GM18873 (cell line): ENCODE data around the gene SRMS.
A peak's percentile ranks its signal among the peaks of the same experiment; 100 is the strongest.
"Not testable (repeated sequence)": the region's sequence is repeated elsewhere in the genome, so short reads cannot be mapped to it uniquely, and the experiment has no call there.

ENCODE experiments used
- ATAC-seq: cut with Tn5 transposase; IDR thresholded peaks from one replicate; pipeline ENCODE4 v1.9.1; 2021; ENCODE audit warnings: mild to moderate bottlenecking, moderate library complexity, moderate number of reproducible peaks; ENCODE audit not compliant: unreplicated experiment, low FRiP score

Gene SRMS

DNA sequence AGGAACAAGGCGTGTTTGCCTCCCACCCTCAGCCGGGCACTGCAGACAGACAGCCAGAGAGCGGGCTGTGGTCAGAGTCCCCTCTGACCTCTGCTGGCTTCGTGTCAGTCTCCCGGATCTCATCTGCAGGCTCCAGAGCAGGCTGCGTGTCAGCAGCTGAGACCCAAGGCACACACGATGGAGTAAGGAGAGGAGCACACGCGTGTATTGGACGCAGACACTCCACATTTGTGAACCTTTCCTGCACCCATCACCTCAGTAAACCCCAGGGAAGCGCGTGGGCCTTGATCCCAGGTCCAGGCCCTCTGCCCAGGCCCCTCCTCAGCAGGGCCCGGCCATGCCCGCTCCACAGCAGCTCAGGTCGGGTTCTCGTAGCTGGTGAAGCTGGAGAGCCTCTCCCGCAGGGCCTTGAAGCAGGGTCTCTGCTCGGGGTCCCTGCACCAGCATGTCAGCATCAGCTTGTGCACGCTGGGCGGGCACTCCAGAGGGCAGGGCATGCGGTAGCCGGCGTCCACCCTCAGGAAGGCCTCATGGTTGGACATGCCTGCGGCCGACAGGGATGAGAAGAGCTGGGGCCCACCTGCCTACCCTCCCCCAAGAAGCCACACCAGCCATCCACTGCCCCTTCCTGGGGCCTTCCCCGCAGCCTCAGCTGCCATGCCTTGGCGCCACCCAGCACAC is 18.2 kb downstream of the SRMS start:
- no peak for ATAC-seq

DNA sequence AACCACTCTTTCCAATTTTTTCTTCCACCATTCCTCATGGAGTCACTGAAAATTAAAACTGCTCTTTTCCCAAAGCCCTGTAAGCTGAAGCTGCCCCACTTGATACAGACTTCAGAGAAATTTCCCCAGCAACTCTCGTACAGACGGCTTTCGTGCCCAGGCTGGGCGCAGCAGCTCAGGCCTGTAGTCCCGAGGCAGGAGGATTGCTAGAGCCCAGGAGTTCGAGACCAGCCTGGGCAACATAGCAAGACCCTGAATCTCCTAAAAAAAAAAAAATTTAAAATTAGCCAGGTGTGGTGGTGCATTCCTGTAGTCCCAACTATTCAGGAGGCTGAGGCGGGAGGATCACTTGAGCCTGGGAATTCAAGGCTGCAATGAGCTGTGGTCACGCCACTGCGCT is 20.4 kb downstream of the SRMS start:
- no peak for ATAC-seq

DNA sequence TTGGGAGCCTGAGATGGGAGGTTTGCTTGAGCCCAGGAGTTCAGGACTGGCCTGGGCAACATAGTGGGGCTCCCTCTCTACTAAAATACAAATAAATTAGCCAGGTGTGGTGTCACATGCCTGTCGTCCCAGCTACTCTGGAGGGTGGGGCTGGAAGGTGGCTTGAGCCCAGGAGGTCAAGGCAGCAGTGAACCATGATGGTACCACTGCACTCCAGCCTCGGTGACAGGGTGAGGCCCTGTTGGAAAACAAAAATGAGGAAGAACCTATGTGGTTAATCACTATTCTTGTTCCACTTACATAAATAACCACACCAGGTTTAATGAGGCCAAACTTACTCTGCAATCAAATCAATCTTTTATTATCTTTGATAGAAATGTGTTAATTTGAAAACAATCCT is 21.6 kb downstream of the SRMS start:
- ATAC-seq = no peak

DNA sequence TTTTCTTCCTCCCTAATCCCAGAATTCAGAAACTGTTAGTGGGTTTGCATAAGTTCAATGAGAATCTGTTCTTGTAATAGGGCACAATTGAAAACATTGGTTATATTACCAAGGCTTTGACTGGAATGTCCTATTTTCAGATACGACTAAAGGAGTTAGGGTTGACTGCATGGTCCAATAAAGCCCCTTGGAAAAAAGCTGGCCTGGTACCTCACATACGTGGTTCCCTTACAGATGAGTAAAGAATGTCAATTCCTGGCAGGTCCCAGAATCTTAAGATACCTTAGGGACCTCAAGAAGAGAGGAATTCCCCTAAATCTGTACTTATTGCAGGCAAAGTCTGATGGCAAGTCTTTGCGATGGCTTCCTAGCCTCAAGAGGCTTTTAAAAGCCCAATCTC is 22.4 kb downstream of the SRMS start:
- ATAC-seq = no peak

DNA sequence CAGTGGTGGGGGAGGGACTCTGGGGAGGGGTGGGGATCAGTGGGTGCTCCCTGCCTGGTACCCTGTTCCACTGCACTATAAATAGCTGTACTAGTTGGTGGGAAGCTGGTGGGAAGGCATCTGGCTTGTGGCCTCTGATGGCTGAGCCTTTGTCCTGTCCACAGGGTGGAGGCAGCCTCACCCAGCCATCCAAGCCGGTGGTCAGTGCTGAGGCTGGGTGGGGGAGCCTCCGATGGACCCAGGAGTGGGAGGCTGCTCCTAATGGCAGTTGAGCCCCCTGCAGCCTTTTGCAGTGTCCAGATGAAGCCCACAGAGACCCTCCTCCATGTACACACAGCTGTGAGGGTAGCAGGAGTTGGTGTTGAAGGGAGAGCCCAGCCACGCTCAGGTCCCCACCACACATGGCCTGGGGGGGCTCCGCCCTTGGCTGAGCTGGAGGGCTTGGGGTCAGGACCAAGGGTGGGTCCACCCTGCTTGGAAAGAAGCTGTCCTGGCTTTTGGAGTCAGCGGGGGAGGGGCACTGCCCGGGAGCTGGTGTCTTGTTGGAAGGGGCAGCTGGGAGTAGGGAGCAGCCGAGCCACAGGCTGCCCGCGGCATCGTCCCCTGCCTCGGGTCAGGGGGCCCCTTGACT is 24.5 kb downstream of the SRMS start:
- no peak for ATAC-seq

DNA sequence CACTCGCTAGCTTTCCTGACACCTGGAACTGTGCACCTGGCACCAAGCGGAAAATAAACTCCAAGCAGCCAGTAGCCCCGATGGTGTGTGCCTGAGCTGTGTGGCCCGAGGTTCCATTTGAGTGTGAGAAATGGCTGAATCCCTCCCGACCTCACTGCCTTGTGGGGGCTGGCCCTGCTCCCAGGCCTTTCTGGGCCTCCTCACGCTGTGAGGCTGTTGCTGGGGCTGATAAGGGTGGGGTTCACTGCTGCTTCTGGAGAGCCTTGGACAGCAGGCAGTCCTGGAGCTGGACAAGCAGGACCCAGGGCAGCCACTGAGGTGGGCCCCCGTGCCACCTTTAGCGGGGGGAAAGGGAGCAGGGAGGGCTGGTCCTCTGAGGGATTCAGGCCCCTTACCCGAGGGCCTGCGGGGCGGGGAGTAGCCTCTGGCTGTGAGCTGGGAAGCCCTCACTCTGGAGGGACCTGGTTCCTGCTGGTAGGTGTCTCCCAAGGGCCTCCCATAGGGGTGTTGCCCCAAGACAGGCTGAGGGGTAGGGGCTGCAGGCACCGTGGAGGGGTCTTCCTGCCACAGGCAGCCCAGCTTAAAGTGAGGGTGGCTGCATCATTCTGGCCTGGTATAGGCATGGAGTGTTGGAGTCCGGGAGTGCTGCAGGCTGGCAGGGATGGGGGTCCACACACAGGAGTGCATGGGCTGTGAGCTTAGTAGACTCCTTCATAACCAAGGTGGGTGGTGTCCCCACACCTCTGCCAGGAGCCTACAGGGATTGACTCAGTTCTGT is 25.3 kb downstream of the SRMS start:
- ATAC-seq = no peak

DNA sequence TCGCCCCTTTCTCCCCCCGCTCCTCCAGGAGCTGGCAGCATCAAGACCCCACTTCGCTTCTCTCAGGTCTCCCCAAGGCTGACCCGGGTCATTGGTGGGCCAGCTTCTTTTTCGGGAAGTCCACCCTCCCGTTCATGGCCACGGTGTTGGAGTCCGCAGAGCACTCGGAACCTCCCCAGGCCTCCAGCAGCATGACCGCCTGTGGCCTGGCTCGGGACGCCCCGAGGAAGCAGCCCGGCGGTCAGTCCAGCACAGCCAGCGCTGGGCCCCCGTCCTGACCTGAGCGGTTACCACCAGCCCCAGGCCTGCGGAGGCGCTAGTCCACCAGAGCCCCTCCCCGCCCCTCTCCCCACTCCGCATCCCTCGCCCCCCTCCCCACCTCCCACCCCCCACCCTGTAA is 25.9 kb downstream of the SRMS start:
- no peak for ATAC-seq

DNA sequence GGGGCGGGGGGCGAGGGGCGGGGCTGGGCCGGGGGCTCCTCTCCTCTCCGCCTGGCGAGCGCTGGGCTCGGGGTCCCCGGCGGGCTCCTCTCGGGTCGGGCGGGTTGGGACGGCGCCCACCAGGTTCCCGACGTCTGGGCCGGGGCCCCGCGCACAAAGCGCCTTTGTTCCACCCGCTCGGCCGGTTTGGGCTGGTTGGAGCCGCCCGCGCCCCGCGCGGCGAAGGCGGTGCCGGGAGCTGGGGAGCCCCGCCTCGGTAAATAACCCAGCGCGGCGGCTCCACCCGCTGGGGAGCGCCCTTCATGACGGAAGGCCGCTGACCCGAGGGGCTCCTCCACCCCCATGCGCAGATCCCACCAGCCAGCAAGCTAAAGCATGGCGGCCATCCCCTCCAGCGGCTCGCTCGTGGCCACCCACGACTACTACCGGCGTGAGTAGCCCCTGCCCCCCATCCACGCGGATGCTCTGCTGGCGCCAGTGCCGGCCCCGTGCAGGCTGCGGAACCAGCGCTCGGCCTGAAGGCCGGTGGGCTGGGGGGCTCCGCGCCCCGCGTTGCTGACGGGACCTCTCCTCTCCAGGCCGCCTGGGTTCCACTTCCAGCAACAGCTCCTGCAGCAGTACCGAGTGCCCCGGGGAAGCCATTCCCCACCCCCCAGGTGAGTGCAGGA is 26.5 kb downstream of the SRMS start:
- ATAC-seq = peak; percentile 26

DNA sequence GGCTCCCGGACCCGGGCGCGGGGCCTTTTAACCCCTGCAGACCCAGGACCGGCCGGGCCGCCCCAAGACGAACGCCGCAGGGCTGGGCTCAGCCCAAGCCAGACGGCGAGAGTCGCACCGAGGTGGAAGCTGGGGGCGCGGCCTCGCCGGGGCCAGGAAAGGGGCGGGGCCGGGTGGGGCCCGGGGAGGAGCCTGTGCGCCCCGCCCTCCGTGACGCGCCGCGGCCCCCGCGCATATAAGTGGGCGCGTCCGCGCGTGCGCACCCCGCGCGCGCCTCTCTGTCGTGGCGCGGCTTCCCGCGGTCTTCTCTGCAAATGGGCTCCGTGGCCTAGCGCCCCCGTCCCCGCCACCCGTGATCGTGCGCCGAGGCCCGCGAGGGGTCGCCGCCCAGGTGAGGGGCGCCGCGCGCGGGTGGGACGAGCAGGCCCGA is 27.0 kb downstream of the SRMS start, which contains the start of gene PPDPF:
PPDPF (plus strand) TSS at position 262 of the 430 bp plus-strand sequence. CDS start 544 bp downstream, outside the sequence.
- peak; percentile 52 for ATAC-seq

DNA sequence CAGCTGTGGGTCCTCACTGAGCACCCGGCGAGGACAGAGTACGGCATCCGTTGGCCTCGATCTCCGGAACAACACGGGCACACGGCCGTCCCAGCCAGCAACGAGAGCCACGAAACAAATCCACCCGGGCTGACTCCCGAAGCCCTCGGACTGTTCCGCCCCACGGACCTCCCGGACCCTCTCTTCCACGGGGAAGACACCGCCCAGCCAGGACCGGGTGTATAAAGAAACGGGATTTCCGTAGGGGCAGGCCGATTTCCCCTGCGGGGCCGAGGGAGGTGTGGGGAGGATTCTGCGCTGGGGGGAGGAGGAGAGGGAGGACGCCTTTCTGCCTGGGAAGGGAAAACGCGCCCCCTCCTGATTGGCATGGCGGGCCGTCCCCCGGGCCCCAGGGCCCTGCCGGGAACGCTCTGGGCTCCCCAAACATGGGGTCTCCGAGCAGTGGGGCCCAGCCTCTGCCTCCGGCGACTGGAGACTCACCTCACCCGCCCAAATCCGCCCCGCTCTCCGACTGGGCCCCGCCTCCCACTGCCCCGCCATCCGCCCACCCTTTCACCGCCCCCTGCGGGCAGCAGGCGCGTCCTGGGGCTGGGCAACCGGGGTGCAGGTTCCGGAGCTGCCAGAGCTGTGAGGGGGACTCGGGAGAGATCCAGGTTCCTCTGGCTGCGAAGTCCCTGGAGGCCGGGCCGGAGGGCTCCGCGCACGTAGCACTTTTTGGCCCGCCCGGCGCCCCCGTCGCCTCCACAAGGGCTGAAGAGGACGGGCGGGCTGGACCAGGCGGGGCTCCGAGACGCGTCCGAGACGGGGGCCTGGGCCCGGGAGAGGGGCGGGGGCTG is 27.7 kb downstream of the SRMS start:
- ATAC-seq = peak; percentile 21

DNA sequence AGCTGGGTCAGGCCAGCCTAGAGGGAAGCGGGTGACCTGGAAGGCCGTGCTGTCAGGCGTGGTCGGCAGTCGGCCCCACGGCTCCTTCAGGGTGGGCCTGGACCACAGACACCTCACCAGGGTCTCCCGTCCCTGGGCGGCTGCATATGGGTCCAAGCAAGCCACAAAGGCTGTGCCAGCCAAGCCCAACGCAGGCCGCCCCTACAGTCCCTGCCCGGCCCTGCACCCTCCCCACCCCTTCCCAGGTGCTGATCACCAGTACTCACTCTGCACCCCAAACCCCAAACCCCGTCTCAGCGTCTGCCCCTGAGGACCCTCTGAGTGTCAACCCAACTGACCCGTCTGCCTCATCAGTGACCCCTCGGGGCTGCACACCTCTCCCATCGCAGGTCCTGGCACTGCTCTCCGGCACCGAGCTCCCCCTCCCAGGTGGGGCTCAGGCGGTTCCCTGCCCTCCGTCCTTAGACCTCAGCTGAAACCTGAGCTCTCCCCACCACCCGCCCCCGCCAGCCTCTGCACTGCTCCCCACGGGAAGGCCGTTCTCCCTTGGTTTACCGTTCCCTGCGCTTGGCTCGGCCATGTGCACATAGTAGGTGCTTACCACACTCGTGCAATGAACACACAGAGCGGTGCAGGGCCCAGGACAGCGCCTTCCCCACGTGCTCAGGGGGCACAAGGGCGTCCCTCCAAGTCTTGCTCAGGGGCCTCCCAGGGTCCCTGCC is 28.4 kb downstream of the SRMS start:
- ATAC-seq = no peak

DNA sequence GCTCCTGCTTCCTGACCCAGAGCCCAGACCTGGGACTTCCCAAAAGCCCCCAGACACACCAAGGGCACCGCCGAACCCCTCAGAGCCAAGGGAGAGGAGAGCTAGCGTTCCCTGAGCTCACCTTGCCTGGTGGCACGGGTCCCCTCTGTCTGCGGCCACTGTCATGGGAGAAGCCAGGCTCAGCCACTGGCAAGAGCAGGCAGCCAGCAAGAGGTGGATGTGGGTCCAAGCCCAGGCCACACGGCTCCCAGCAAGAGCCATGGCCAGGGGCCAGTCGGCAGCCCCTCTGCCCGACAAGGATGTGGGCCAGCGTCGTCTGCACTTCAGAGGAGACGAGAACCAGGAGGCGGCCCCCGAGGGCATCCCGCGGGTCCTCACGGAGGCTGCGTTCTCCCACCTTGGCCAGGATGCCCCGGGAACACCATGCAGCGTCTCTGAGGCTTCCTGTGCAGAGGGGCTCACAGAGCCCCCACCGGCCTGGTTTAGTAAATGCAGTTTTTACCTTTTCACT is 29.1 kb downstream of the SRMS start:
- ATAC-seq = no peak

DNA sequence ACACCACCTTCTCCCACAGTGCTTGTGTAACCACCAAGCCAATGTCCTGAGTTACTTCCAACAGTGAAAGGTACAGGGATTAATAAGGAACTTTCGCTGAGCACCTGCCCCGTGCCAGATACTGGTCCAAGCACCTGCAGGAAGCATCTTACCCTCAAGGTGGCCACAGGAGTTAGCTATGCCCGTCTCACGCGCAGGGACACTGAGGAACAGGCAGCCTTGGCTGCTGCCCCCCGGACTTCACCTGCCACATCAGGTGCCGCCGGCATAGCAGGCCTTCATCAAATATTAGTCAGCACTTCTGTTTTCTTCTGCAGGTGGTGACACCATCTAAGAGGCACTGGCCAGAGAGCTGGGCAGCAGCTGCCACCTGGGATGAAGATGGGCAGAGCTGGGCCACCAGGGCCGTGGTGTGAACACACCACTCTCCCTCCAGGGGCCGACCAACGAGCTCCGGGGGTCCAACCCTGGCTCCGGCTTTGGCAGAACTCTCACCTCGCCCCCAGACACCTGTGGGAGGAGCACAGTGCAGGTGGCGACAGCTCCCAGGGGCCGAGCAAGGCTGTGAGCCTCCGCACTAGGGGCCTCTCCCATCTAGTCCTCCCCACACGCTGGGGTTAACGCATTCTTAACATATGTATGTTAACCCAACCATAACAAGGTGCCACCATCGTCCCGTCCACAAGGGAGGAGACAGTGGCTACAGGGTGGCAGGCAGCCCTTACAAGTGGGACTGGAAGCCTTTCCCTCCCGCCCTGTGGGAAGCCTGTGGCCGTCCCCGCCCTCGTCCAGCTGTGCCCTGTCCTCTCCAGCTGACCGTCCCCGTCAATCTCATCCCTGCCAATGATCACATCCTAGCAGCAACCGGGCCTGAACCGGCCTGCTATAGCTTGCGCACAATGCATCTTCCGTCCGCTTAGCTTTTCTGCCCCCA is 29.9 kb downstream of the SRMS start:
- no peak for ATAC-seq

DNA sequence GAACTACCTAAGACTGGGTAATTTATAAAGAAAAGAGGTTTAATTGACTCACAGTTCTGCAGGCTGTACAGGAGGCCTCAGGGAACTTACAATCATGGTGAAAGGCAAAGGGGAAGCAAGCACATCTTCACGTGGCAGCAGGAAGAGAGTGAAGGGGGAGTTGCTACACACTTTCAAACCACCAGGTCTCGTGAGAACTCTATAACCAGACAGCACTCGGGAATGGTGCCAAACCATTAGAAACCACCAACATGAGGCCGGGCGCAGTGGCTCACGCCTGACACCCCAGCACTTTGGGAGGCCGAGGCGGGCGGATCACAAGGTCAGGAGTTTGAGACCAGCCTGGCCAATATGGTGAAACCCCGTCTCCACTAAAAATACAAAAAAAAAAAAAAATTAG is 33.0 kb downstream of the SRMS start:
- ATAC-seq = not testable (repeated sequence)

DNA sequence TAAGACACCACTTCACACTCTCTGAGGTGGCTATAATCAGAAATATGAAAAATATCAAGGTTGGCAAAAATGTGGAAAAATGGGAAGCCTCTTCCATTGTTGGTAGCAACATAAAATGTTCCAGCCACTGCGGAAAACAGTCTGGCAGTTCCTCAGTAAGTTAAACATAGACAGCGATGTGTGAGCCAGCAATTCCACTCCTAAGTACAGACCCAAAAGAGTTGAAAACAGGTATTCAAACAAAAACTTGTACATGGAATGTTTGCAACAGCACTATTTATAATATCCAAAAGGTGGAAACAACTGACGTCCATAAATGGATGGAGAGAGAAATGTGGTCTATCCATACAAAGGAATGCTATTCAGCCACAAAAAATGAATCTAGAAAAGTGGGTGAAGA is 34.3 kb downstream of the SRMS start:
- ATAC-seq = no peak

DNA sequence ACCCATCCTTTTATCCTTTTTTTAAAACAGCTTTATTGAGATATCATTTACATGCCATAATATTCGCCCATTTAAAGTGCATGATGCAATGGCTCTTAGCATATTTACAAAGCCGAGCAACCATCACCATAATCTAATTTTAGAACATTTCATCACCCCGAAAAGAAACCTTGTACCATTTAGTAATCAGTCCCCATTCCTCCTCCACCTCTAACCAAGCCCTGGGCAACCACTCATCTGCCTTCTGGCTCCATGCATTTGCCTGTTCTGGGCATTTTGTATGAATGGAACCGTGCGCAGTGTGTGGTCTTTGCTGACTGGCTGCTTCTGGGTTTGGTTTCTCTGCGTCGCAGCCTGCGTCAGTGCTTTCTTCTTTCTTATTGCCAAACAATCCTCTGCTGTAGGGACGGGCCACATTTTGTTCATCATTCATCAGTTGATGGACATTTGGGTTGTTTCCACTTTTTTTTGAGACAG is 38.4 kb downstream of the SRMS start:
- no peak for ATAC-seq

DNA sequence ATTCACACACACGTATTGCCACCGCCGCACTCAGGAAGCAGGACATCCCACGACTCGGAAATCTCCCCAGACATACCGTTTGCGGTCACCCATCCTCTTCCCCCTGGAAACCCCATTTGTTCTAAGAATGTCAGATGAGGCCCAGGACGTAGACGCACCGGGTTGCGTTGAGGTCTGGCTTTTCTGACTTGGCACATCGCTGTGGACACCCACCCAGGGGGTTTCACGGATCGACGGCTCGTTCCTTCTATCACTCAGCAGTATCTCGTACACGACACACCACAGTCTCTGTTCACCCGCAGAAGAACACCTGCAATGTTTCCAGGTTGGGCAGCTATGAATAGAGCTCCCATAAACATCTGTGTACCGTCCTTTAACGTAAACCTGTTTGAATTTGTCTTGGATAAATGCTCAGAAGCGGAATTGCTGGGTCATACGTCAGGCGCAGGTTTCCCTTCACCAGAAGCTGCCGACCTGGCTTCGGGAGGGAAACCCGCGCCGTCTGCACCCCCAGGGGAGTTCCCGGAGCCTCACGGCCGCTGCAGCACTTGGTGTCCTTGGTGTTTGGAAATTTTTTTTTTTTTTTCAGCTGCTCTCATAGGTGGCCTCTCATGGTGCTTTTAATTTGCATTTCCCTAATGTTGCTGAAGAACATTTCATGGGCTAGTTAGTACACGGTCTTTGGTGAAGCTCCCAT is 39.3 kb downstream of the SRMS start:
- ATAC-seq = no peak
